ENCODE data around the gene THAP4.

GRCh38 chr2:241595600-241596140 lies 41.3 kb downstream of the THAP4 start:
- TF ChIP-seq EZH2phosphoT487 (conservative IDR thresholded peaks at IDR 0.05; ENCODE audit: low read length) (no peak), CTCF (IDR thresholded peaks at IDR 0.05; ENCODE audit: insufficient read depth, low read length, poor library complexity, severe bottlenecking) (no peak)

Measured in SU-DHL-6 (cell line).